GM12878 (cell line): ENCODE results near the gene RACK1. TPM values are rescaled to one million over a fixed set of nuclear protein-coding genes. Genes with fewer than 3 reads are reported as not detected.

Experiments used
- ATAC-seq: fragments of 200-7000 bp; cut with Tn5 transposase; 3 replicates; pipeline ENCODE4 v1.9.1; 2020; ENCODE audit warnings: mild to moderate bottlenecking, moderate library complexity
- BruUV-seq: library from RNA; stranded (reverse); fragments of 400-500 nt; replicated peaks from 2 replicates; lab custom pipeline; 2021; lab: Mats Ljungman, UMichigan
- CTCF ChIA-PET: fragments of 300-600 bp; sonication (Branson Sonifier 250); formaldehyde crosslinking; extraction: SDS; loops from one replicate; lab custom pipeline; 2021; ENCODE audit warnings: inconsistent platforms; lab: Yijun Ruan, JAX
- POLR2A ChIA-PET: fragments of 350-600 bp; formaldehyde crosslinking; extraction: SDS; loops from one replicate; lab custom pipeline; 2021; ENCODE audit warnings: inconsistent platforms; lab: Charles Lee
- RAD21 ChIA-PET: fragments of 300-600 bp; sonication (Branson Sonifier 250); formaldehyde crosslinking; loops from one replicate; lab custom pipeline; 2023; ENCODE audit warnings: antibody characterized with exemption; ENCODE audit not compliant: unreplicated experiment; lab: Charles Lee
- SMC1A ChIA-PET: fragments of 300-600 bp; sonication (Branson Sonifier 250); formaldehyde crosslinking; loops from one replicate; lab custom pipeline; 2023; ENCODE audit not compliant: unreplicated experiment, uncharacterized antibody; lab: Charles Lee
- DNase-seq: peaks from one replicate; pipeline ENCODE4 v3.0.0-alpha.2; 2011; ENCODE audit warnings: low read depth, low spot score
- FAIRE-seq: peaks from 3 replicates; lab custom pipeline; 2011; peaks lifted over from hg19 to GRCh38; lab: Jason Lieb, UNC
- H2AFZ ChIP-seq: 2 replicates; pipeline ENCODE4 v1.6.0; 2011; ENCODE audit warnings: low read depth, low read length, control low read depth; ENCODE audit not compliant: control insufficient read depth
- H3K27ac ChIP-seq: 2 replicates; pipeline ENCODE4 v1.5.1; 2011; ENCODE audit warnings: control low read depth; ENCODE audit not compliant: control insufficient read depth, insufficient read depth
- H3K27me3 ChIP-seq, 2 experiments: replicated peaks in 1 of 2; 2 replicates each; pipeline versions ENCODE4 v1.6.0 to v1.6.1; 2011; ENCODE audit warnings: low read length in 1 of 2; ENCODE audit not compliant: control insufficient read depth in 2 of 2, insufficient read depth in 2 of 2
- H3K36me3 ChIP-seq, 2 experiments: 2 replicates each; pipeline ENCODE4 v1.5.1; 2011; ENCODE audit warnings: low read length in 1 of 2; ENCODE audit not compliant: control insufficient read depth in 2 of 2, insufficient read depth in 2 of 2
- H3K4me1 ChIP-seq: 2 replicates; pipeline ENCODE4 v1.6.1; 2011; ENCODE audit warnings: mild to moderate bottlenecking, low read length, moderate library complexity, mixed read lengths; ENCODE audit not compliant: control insufficient read depth, insufficient read depth
- H3K4me2 ChIP-seq: 2 replicates; pipeline ENCODE4 v1.6.0; 2011; ENCODE audit warnings: control low read depth; ENCODE audit not compliant: control insufficient read depth, insufficient read depth
- H3K4me3 ChIP-seq: fragments of 200-600 bp; sonication (generic); 2 replicates; pipeline ENCODE4 v1.5.1; 2016
- H3K79me2 ChIP-seq: 2 replicates; pipeline ENCODE4 v1.6.0; 2011; ENCODE audit warnings: low read length; ENCODE audit not compliant: control insufficient read depth, insufficient read depth
- H3K9ac ChIP-seq: 2 replicates; pipeline ENCODE4 v1.8.0; 2011; ENCODE audit warnings: low read length, control low read depth, mixed read lengths; ENCODE audit not compliant: control insufficient read depth, insufficient read depth
- H3K9me3 ChIP-seq: replicated peaks from 3 replicates; pipeline ENCODE4 v1.5.1; 2011; ENCODE audit warnings: mild to moderate bottlenecking, low read length; ENCODE audit not compliant: control insufficient read depth, insufficient read depth
- H4K20me1 ChIP-seq: 2 replicates; pipeline ENCODE4 v1.6.0; 2011; ENCODE audit not compliant: control insufficient read depth, insufficient read depth
- BACH1 ChIP-seq: fragments of 450-650 bp; IDR thresholded peaks from 2 replicates; pipeline ENCODE4 v1.6.1; 2017; ENCODE audit warnings: mild to moderate bottlenecking, borderline replicate concordance
- CEBPZ ChIP-seq: fragments of 150-350 bp; IDR thresholded peaks from 2 replicates; pipeline ENCODE4 v1.6.1; 2016; ENCODE audit warnings: low read depth, low read length
- EED ChIP-seq: sonication (generic); IDR thresholded peaks from 2 replicates; pipeline ENCODE4 v1.6.1; 2016; ENCODE audit warnings: antibody characterized with exemption, low read depth
- HSF1 ChIP-seq: fragments of 150-350 bp; IDR thresholded peaks from 2 replicates; pipeline ENCODE4 v1.6.1; 2014; ENCODE audit warnings: mild to moderate bottlenecking, low read depth, low read length
- IKZF2 ChIP-seq, 2 experiments: fragments of 450-650 bp; IDR thresholded peaks; 2 replicates each; pipeline ENCODE4 v1.6.1; 2017; ENCODE audit warnings: mild to moderate bottlenecking in 2 of 2, moderate library complexity in 2 of 2
- MTA3 ChIP-seq: IDR thresholded peaks from 2 replicates; pipeline ENCODE4 v1.6.1; 2012; ENCODE audit warnings: low read length, inconsistent platforms, borderline replicate concordance
- MXI1 ChIP-seq: fragments of 150-350 bp; IDR thresholded peaks from 2 replicates; pipeline ENCODE4 v1.6.1; 2011; ENCODE audit warnings: low read depth, mild to moderate bottlenecking, inconsistent platforms, low read length, improper control_type of control experiment
- POLR2AphosphoS5 ChIP-seq: IDR thresholded peaks from 2 replicates; pipeline ENCODE4 v1.6.1; 2011; ENCODE audit warnings: mild to moderate bottlenecking, low read length, inconsistent platforms
- PRDM15 ChIP-seq: fragments of 450-650 bp; formaldehyde crosslinking; IDR thresholded peaks from 2 replicates; pipeline ENCODE4 v1.4.0; 2020; ENCODE audit warnings: mild to moderate bottlenecking, moderate library complexity
- SMARCA5 ChIP-seq: fragments of 450-650 bp; IDR thresholded peaks from 2 replicates; pipeline ENCODE4 v1.6.1; 2017; ENCODE audit warnings: mild to moderate bottlenecking
- TCF3 ChIP-seq: IDR thresholded peaks from 2 replicates; pipeline ENCODE4 v1.6.1; 2012; ENCODE audit warnings: low read depth, mild to moderate bottlenecking, low read length, borderline replicate concordance; ENCODE audit not compliant: insufficient read depth
- WGBS: methylation state at CpG from one replicate; pipeline ENCODE4 v1.1.6; 2016; ENCODE audit warnings: low lambda C conversion rate; ENCODE audit not compliant: insufficient replicate concordance, insufficient coverage; ENCODE audit errors: missing lambda C conversion rate; 5-methylcytosine and 5-hydroxymethylcytosine counted together
- in situ Hi-C: fragments of 300-500 bp; cut with MboI; formaldehyde crosslinking; loops from 9 replicates; pipeline ENCODE4 v1.14.3; 2018; ENCODE audit warnings: mixed read lengths
- intact Hi-C: fragments of 100-400 bp; cut with micrococcal nuclease; formaldehyde crosslinking; loops from one replicate; pipeline ENCODE4 v1.14.2; 2022; ENCODE audit not compliant: unreplicated experiment
- polyA plus RNA-seq, 11 experiments: library from polyadenylated mRNA; depleted of rRNA in 4 of 11; unstranded in 6 of 11; stranded (reverse) in 5 of 11; fragments of >200 nt; fragmentation: Nextera tagmentation in 4 of 11; fragmentation: Illumina TruSeq in 1 of 11; extraction: Ambion mirVana in 4 of 11; extraction: Trizol in 1 of 11; gene quantifications; 1 replicate in 1 of 11; 2 replicates in 10 of 11; pipeline versions ENCODE4 v1.2.1 to v1.2.3, GENCODE V29; 2011 to 2016; ENCODE audit warnings: inconsistent platforms in 2 of 11, missing spikeins in 2 of 11, low read depth in 1 of 11
- total RNA-seq, 4 experiments: library from RNA; depleted of rRNA in 3 of 4; stranded (reverse); fragments of >200 nt in 3 of 4; fragmentation: Illumina TruSeq in 1 of 4; extraction: Trizol in 1 of 4; gene quantifications; 2 replicates each; pipeline versions ENCODE4 v1.2.1 to v1.2.3, GENCODE V29; 2013 to 2021

Gene RACK1
- total and polyA plus RNA-seq, 10 of the 15 experiments (the other 5 are each of a cell fraction or from before 2014, with no cell fraction given): 1,365 to 6,584 (median 4,167) TPM

GRCh38 chr5:181195249-181195761 is 48.4 kb downstream of the RACK1 start (continued):
- no peak for TF ChIP-seq POLR2AphosphoS5
- no peak for TF ChIP-seq PRDM15 (CRISPR knock-in tag)
- TF ChIP-seq IKZF2 (IDR thresholded peaks at IDR 0.05): no peak

GRCh38 chr5:181194489-181195248 is 49.0 kb downstream of the RACK1 start:
- no TSS peak for BruUV-seq
- Histone ChIP-seq H3K9ac (no peak overlapping the region), H3K27ac (no peak overlapping the region), H4K20me1 (no peaks in the 10 kb centered on the region), H3K4me1 (peaks cover 22% of the 10 kb centered on the region), H3K4me2 (no peak overlapping the region), H3K27me3 (no peaks in the 10 kb centered on the region), H2AFZ (no peak overlapping the region), H3K79me2 (no peaks in the 10 kb centered on the region; the same call in 1 of the 2 replicates), H3K36me3 (no peaks in the 10 kb centered on the region), H3K4me3 (no peak overlapping the region), H3K9me3 (no peaks in the 10 kb centered on the region)
- WGBS: 88% methylated on average over 19 of the region's 21 CpGs
- in situ Hi-C loops: no loop called here
- CTCF ChIA-PET: interaction anchor here (7.6 kb wide), 1 partner anchor 10 kb away, joined by 96 read pairs; the partner anchor contains the start of gene TRIM7
- SMC1A ChIA-PET: interaction anchor here (3.5 kb wide), 1 partner anchor 11 kb away, joined by 32 read pairs; the partner anchor contains the start of gene TRIM7
- intact Hi-C loops: no loop called here
- no peak for DNase-seq
- POLR2A ChIA-PET: interaction anchor here (0.5 kb wide), 1 partner anchor 685 kb away, joined by 3 read pairs; no protein-coding TSS in a partner anchor
- ATAC-seq: no peak
- FAIRE-seq: no peak
- RAD21 ChIA-PET: interaction anchor here (6.9 kb wide), 1 partner anchor 12 kb away, joined by 72 read pairs; the partner anchor contains the start of gene TRIM7
- TF ChIP-seq EED: no peak
- no peak for TF ChIP-seq BACH1
- TF ChIP-seq HSF1: no peak
- no peak for TF ChIP-seq MXI1
- TF ChIP-seq TCF3: no peak
- TF ChIP-seq CEBPZ: no peak
- no peak for TF ChIP-seq MTA3
- no peak for TF ChIP-seq SMARCA5
- TF ChIP-seq, all 136 proteins: peak for 0
